ENCODE data around the gene DSN1. TPM values are rescaled to one million over a fixed set of nuclear protein-coding genes. Genes with fewer than 3 reads are reported as not detected.

Gene DSN1
- total and polyA plus RNA-seq, 9 of the 15 experiments (the other 6 are each of a cell fraction or from before 2014, with no cell fraction given): 23.3 to 45.3 (median 31.1) TPM

- TF ChIP-seq CREB1 (IDR thresholded peaks at IDR 0.05) (0 out of 2 replicates have a peak, but pooled peaks have one; percentile 12), CREB1 (CRISPR knock-in tag; IDR thresholded peaks at IDR 0.05) (no peak), ADNP (tag; IDR thresholded peaks at IDR 0.05) (peak; percentile 51; the same call in 1 of the 2 replicates), CREB3L1 (IDR thresholded peaks at IDR 0.05; ENCODE audit: borderline replicate concordance, low read depth) (peak; percentile 73; the same call in 1 of the 2 replicates), KDM4B (IDR thresholded peaks at IDR 0.05; ENCODE audit: borderline replicate concordance in 2 of 2, low read depth in 1 of 2) (0 out of 4 replicates have a peak, but pooled peaks of 1 of the 2 experiments have one; percentile 15), NBN (IDR thresholded peaks at IDR 0.05; ENCODE audit: low read depth) (no peak), ARID3A (IDR thresholded peaks at IDR 0.05; ENCODE audit: borderline replicate concordance, low read depth, low read length) (no peak), TFAP4 (CRISPR knock-in tag; IDR thresholded peaks at IDR 0.05; ENCODE audit: borderline replicate concordance) (no peak), FOXA3 (CRISPR knock-in tag; conservative IDR thresholded peaks at IDR 0.05 in 1 of 2, IDR thresholded peaks at IDR 0.05 in 1 of 2) (no peak), ZNF695 (CRISPR knock-in tag; IDR thresholded peaks at IDR 0.05) (no peak), HMGXB4 (CRISPR knock-in tag; IDR thresholded peaks at IDR 0.05) (no peak), RBBP5 (IDR thresholded peaks at IDR 0.05; ENCODE audit: borderline replicate concordance, insufficient read depth, low read length, poor library complexity, severe bottlenecking) (no peak), CBFA2T3 (IDR thresholded peaks at IDR 0.05) (no peak), ZBTB12 (CRISPR knock-in tag; IDR thresholded peaks at IDR 0.05) (no peak), LCOR (CRISPR knock-in tag; IDR thresholded peaks at IDR 0.05) (no peak), ILF3 (IDR thresholded peaks at IDR 0.05; ENCODE audit: borderline replicate concordance) (no peak), ZNF740 (CRISPR knock-in tag; IDR thresholded peaks at IDR 0.05) (no peak), ZNF740 (tag; IDR thresholded peaks at IDR 0.05) (no peak), CTBP1 (IDR thresholded peaks at IDR 0.05; ENCODE audit: borderline replicate concordance) (no peak)
These were observed 27.5 kb downstream of the DSN1 start, which contains the start of gene NDRG3 (continued) for GRCh38 chr20:36745927-36746659.

Data from K562 (cell line).